ENCODE data around the gene GPC6.

Gene GPC6

GRCh38 chr13:93326234-93326811 is 99.7 kb downstream of the GPC6 start:
- POLR2A ChIA-PET: no interaction called here
- H3K4me3 ChIP-seq (ENCODE audit: low read depth, low read length): no peak overlapping the region
- TF ChIP-seq, protein P1, sequence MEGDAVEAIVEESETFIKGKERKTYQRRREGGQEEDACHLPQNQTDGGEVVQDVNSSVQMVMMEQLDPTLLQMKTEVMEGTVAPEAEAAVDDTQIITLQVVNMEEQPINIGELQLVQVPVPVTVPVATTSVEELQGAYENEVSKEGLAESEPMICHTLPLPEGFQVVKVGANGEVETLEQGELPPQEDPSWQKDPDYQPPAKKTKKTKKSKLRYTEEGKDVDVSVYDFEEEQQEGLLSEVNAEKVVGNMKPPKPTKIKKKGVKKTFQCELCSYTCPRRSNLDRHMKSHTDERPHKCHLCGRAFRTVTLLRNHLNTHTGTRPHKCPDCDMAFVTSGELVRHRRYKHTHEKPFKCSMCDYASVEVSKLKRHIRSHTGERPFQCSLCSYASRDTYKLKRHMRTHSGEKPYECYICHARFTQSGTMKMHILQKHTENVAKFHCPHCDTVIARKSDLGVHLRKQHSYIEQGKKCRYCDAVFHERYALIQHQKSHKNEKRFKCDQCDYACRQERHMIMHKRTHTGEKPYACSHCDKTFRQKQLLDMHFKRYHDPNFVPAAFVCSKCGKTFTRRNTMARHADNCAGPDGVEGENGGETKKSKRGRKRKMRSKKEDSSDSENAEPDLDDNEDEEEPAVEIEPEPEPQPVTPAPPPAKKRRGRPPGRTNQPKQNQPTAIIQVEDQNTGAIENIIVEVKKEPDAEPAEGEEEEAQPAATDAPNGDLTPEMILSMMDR (IDR thresholded peaks at IDR 0.05; ENCODE audit: insufficient read depth, low read length, missing control alignments): no peak
- CTCF ChIA-PET: no interaction called here
- DNase-seq (ENCODE audit: low read depth, low spot score): no peak

GRCh38 chr13:93328943-93329342 is 102.3 kb downstream of the GPC6 start:
- POLR2A ChIA-PET: no interaction called here
- H3K4me3 ChIP-seq (ENCODE audit: low read depth, low read length): no peak overlapping the region
- CTCF ChIA-PET: no interaction called here
- TF ChIP-seq, protein P1 (IDR thresholded peaks at IDR 0.05; ENCODE audit: insufficient read depth, low read length, missing control alignments): no peak
- no peak for DNase-seq (ENCODE audit: low read depth, low spot score)

- no peak overlapping the region for H3K4me3 ChIP-seq (ENCODE audit: low read depth, low read length)
- no peak for DNase-seq (ENCODE audit: low read depth, low spot score)
- ChIA-PET POLR2A (no interaction called here), CTCF (no interaction called here)
- TF ChIP-seq, protein P1 (IDR thresholded peaks at IDR 0.05; ENCODE audit: insufficient read depth, low read length, missing control alignments): no peak
These were observed 110.1 kb downstream of the GPC6 start for GRCh38 chr13:93336728-93337127.

GRCh38 chr13:93338030-93338429 is 111.4 kb downstream of the GPC6 start:
- ChIA-PET CTCF (no interaction called here), POLR2A (no interaction called here)
- TF ChIP-seq, protein P1 (IDR thresholded peaks at IDR 0.05; ENCODE audit: insufficient read depth, low read length, missing control alignments): no peak
- DNase-seq (ENCODE audit: low read depth, low spot score): no peak
- no peak overlapping the region for H3K4me3 ChIP-seq (ENCODE audit: low read depth, low read length)

DNA sequence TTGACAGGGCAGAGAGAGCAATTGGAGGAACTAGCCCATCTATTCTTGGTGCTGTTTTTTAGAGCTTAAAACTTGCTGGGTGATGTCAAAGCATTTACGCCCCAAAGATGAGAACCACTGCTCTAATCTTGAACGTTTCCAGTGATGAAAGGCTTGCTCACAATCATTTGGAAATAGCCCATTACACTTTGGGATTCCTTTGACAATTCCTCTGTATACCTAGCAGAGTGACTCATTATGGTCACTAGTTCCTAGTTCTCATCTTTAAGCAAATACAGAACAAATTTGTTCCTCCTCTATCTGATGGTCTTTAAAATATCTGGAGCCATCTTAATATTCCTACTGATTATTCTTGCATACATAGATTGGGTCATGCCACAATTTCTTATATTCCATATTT is 112.3 kb downstream of the GPC6 start:
- no peak overlapping the region for H3K4me3 ChIP-seq (ENCODE audit: low read depth, low read length)
- TF ChIP-seq, protein P1 (IDR thresholded peaks at IDR 0.05; ENCODE audit: insufficient read depth, low read length, missing control alignments): no peak
- no peak for DNase-seq (ENCODE audit: low read depth, low spot score)
- CTCF ChIA-PET: no interaction called here
- POLR2A ChIA-PET: no interaction called here

GRCh38 chr13:93339550-93339949 is 112.9 kb downstream of the GPC6 start:
- DNase-seq (ENCODE audit: low read depth, low spot score): no peak
- no peak overlapping the region for H3K4me3 ChIP-seq (ENCODE audit: low read depth, low read length)
- TF ChIP-seq, protein P1 (IDR thresholded peaks at IDR 0.05; ENCODE audit: insufficient read depth, low read length, missing control alignments): no peak
- POLR2A ChIA-PET: no interaction called here
- CTCF ChIA-PET: no interaction called here

All from AG04449 (cell line).